ENCODE results near the gene TCP11L1. TPM values are rescaled to one million over a fixed set of nuclear protein-coding genes. Genes with fewer than 3 reads are reported as not detected.

TCP11L1 gene
- total and polyA plus RNA-seq, 9 of the 15 experiments (the other 6 are each of a cell fraction or from before 2014, with no cell fraction given): 1.6 to 15.3 (median 5.4) TPM

- TF ChIP-seq ATF3 (IDR thresholded peaks at IDR 0.05) (no peak), ATF3 (CRISPR knock-in tag; conservative IDR thresholded peaks at IDR 0.05) (no peak), E2F1 (CRISPR knock-in tag; IDR thresholded peaks at IDR 0.05) (no peak)
Measured at GRCh38 chr11:33057284-33057683, 17.9 kb downstream of the TCP11L1 start (continued).

- FAIRE-seq (no peak), DNase-seq (ENCODE audit: extremely low read depth in 1 of 4, low spot score in 3 of 4) (no peak), ATAC-seq (no peak)
- intact Hi-C loops (cut with micrococcal nuclease): loop anchor here (5.0 kb wide), 1 partner anchor 177 kb away; no protein-coding TSS in a partner anchor
- in situ Hi-C loops (cut with MboI): loop anchor here (5.0 kb wide), 1 partner anchor 102 kb away; no protein-coding TSS in a partner anchor
- no peaks in the 10 kb centered on the region for H3K27me3 ChIP-seq (ENCODE audit: control insufficient read depth in 2 of 2, insufficient read depth in 2 of 2, low read length in 2 of 2)
- POLR2A ChIA-PET: interaction anchor here (1.3 kb wide), 1 partner anchor 37 kb away, joined by 3 read pairs; no protein-coding TSS in a partner anchor
- no peaks in the 10 kb centered on the region for H3K9me1 ChIP-seq (ENCODE audit: control insufficient read depth, insufficient read depth, low read length)
- H3K27ac ChIP-seq (ENCODE audit: extremely low read depth, low read depth, low read length): no peak overlapping the region
- no peak overlapping the region for H3K9ac ChIP-seq (ENCODE audit: insufficient read depth in 1 of 2, low read depth in 2 of 2, low read length in 2 of 2)
- no peaks in the 10 kb centered on the region; a peak in 1 of 5 replicates for H3K4me1 ChIP-seq (replicated peaks in 1 of 2; ENCODE audit: control insufficient read depth in 2 of 2, insufficient read depth in 2 of 2, low read length in 2 of 2)
- no peaks in the 10 kb centered on the region for H3K79me2 ChIP-seq (ENCODE audit: control insufficient read depth, insufficient read depth, low read length)
- TF ChIP-seq PCBP2 (IDR thresholded peaks at IDR 0.05; ENCODE audit: low read depth, low read length, poor library complexity, severe bottlenecking): no peak
- no peak overlapping the region for H3K4me2 ChIP-seq (ENCODE audit: insufficient read depth, low read length)
- no TSS peak for BruUV-seq (replicated peaks)
- peaks cover 9% of the 10 kb centered on the region; the same call in 2 of the 3 replicates for H3K36me3 ChIP-seq (ENCODE audit: control insufficient read depth, insufficient read depth, low read length)
- no peak overlapping the region for H3K4me3 ChIP-seq
- CTCF ChIA-PET (ENCODE audit: low intra/inter-chr PET ratio): no interaction called here
- 69% methylated on average over 5 of the region's 5 CpGs for WGBS (ENCODE audit: insufficient coverage, low coverage, missing lambda C conversion rate)
- no peak overlapping the region for H2AFZ ChIP-seq (ENCODE audit: low read depth, low read length)
- H4K20me1 ChIP-seq (replicated peaks; ENCODE audit: control insufficient read depth, insufficient read depth, low read length): no peaks in the 10 kb centered on the region; the same call in 1 of the 2 replicates
- no peaks in the 10 kb centered on the region for H3K9me3 ChIP-seq (replicated peaks; ENCODE audit: control insufficient read depth, insufficient read depth, low read depth, low read length)
Measured at GRCh38 chr11:33059331-33060007, 20.1 kb downstream of the TCP11L1 start.
